NCI-H774 (cell line): Measurements from ENCODE around the gene BTBD10.
"Not testable (repeated sequence)": the region's sequence is repeated elsewhere in the genome, so short reads cannot be mapped to it uniquely, and the experiment has no call there.

Experiments used
- DNase-seq: peaks from one replicate; lab custom pipeline; 2025; lab: John Stamatoyannopoulos, UW

BTBD10 gene

GRCh38 chr11:13440100-13440855 is 22.7 kb downstream of the BTBD10 start:
- peak; percentile 51 for DNase-seq

GRCh38 chr11:13438291-13438690 is 24.7 kb downstream of the BTBD10 start:
- no peak for DNase-seq

DNA sequence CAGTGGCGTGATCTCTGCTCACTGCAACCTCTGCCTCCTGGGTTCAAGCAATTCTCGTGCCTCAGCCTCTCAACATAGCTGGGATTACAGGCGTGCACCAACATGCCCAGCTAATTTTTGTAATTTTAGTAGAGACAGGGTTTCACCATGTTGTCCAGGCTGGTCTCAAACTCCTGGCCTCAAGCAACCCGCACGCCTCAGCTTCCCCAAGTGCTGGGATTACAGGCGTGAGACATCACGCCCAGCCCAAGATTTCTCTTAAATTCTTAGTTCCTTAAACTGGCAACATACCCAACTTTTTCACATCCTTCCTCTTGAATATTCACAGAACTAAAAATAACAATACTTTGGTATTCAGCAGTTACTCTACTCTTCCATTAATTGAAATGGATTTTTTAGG is 26.2 kb downstream of the BTBD10 start:
- DNase-seq = not testable (repeated sequence)

DNA sequence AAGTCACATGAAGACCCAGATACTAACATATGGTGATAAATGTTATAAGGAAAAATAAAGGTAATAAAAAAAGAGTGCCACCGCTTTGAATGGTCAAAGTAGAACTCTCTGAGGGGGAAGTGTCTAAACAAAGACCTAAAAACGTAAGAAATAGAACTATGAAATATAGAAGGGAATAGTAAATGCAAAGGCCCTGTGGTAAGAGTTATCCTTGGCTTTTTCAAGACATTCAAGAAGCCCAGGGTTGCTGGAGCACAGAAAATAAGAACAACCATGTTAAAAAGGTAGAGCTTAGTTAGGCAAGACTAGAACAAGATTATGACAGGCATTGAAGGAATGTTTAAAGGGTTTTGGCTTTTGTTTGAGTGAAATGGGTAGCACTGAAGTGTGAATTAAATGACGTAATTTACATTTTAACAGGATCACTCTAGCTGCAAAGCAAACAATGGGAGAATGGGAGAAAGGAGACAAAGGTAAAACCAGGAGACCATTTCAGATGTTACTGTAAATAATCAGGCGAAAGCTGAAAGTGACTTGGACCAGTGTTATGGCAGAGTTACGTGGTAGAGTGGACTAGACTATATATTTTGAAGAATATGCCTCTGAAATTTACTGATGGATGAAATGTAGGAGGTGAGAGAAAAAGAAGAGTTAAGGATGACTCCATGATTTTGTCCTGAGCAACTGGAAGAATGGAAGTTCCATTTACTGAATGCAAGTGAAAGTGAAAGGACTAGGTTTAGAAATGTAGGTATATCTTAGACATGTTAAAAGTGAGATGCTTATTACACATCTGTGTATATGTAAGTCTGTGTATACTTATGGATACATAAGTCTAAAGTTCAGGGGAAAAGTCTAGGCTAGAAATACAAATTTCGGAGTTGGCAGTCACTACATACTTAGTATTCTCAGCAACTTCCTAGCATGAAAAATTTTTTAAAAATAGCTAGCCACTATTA is 28.5 kb downstream of the BTBD10 start:
- DNase-seq = peak; percentile 41

GRCh38 chr11:13433437-13433836 is 29.6 kb downstream of the BTBD10 start:
- DNase-seq = no peak

DNA sequence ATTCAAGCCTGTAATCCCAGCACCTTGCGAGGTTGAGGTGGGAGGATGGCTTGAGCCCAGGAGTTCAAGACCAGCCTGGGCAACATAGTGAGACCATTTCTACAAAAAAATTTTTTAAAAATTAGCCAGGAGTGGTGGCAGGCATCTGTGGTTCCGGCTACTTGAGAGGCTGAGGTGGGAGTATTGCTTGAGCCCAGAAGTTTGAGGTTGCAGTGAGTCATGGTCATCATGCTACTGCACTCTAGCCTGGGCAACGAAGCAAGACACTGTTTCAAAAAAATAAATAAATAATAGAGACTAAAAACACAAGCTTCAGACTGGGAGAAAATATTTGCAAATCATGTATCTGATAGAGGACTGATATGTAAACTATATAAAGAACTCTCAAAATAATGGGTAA is 33.2 kb downstream of the BTBD10 start:
- no peak for DNase-seq

- no peak for DNase-seq
Observed at GRCh38 chr11:13429288-13429687, 33.7 kb downstream of the BTBD10 start.

GRCh38 chr11:13427440-13427839 is 35.6 kb downstream of the BTBD10 start:
- DNase-seq = no peak

DNA sequence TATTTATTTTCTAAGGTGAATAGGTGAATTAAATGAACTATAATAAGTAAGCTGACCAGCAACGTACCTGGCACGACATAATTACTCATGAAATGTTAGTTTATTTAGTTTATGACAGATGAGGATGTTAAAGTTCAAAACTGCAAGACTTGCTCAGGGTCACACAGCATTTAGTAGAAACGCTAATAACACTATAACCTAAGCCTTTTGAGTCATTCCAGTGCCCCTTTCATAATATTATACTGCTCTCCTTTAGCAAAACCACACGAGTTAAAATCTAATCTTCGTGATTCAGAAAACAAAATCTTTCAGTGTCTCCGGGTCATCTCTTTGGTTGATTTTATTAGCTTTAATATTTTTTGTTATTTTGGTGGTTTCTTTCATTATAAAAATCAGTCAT is 39.6 kb downstream of the BTBD10 start:
- no peak for DNase-seq

GRCh38 chr11:13421561-13421960 is 41.5 kb downstream of the BTBD10 start:
- DNase-seq = no peak

DNA sequence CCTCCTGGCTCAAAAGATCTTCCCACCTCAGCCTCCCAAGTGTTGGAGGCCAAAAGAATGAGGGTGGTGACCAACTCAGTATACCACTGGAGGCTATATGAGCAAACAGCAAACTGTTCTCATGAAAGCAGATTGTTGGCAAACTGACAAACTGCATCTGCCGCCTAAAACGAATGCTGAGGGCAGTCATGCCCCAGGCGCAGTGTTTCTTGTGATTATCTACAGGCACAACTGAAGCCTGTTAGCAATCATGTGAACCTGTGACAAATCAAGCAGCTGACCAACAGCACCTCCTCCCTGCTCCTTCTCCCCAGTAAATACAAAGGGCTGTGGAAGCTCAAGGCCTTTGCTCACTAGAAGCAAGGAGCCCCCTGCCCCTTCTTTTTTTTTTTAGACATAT is 47.8 kb downstream of the BTBD10 start:
- DNase-seq = no peak

DNA sequence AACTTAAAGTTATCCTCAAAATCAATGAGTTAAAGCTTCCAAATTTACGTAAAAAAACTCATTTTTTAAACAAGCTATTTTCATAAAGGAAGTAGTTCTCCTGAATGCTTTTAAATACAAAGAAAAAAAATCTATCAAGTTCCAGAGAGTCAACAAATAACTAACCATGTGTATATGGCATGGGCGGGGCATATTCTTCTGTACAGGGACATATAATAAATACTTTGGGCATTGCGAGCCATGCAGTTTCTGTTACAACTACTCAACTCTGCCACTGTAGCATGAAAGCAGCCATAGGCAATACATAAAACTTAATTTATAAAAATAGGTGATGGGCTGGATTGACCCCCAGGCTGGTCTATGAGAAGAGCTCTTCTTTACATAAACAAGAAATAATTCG is 57.8 kb downstream of the BTBD10 start:
- no peak for DNase-seq

- not testable (repeated sequence) for DNase-seq
Observed at GRCh38 chr11:13398335-13398734, 64.7 kb downstream of the BTBD10 start.

DNA sequence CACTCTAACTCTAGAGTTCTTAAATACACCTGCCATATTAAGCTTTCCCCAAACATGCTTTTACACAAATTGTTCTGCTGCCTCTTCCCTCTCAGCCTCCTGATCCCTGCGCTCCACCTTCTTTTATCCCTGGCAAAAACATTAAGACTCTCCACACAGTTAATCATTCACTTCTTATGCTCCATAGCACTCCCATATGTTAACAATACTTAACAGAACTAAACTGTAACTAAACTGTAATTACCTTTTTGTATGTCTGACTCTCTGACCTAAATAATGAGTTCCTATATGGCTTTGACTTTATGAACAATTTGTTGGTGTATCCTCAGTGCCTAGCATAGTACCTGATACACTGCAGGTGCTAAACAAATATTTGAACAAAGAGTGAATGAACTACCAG is 71.8 kb downstream of the BTBD10 start:
- DNase-seq = no peak

DNA sequence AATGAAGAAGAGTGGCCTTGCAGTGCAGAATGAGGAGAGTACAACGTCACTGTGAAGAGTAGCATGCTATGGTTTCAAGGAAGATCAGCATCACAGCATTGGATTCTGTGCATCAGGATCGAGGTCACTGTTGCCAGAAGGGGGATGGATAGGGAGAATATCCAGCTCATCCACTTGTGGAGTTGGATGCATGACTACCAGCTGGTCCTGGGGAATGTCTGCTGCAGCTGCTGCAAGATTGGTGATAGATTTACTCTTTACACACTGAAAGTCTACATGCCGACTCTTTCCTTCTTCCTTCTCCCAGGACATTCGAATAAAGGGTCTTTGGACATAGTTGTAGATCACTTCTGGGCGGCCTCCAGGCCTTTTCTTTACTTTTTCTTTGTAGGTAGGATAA is 74.3 kb downstream of the BTBD10 start:
- no peak for DNase-seq

GRCh38 chr11:13386567-13386966 is 76.5 kb downstream of the BTBD10 start:
- DNase-seq = no peak

- no peak for DNase-seq
Observed at GRCh38 chr11:13384908-13385640, 77.9 kb downstream of the BTBD10 start.

DNA sequence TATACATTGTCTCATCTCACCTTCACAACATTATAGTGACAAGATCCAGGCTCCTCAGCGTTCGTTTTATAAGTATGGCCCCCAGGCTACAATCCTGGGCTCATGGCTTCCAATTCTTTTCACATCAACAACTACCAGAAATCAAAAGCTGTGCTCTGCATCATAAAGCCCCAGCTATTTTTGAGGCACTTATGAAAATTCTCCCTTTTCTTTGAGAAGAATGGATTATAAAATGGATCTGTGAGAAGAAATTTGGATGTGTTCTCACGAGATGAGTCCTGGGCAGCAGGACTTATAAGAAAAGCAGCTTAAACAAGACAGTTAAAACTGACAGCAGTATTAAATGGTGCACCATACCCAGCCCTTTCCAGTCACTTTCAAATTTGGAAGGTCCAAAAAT is 80.3 kb downstream of the BTBD10 start:
- no peak for DNase-seq

GRCh38 chr11:13380731-13381130 is 82.3 kb downstream of the BTBD10 start:
- DNase-seq = no peak

GRCh38 chr11:13378316-13378715 is 84.7 kb downstream of the BTBD10 start:
- no peak for DNase-seq

DNA sequence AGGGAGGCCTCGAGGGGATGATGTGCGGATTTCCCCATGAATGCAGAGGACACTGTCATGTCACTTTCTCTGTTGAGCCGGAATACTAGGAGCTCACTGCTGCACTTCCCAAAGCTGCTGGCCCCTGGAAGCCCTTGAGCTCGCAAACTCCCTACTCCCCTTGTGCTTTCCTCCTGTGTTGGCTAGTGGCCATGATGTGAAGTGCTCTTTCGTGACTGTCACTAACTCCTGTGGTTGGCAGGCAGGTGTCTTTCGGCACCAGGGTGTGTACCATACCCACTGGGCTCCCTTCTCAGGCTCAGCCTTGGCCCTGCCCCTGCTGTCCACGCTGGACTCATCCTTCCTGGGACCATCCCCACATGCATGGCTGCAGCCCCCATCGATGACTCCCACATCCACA is 86.2 kb downstream of the BTBD10 start:
- DNase-seq = no peak

DNA sequence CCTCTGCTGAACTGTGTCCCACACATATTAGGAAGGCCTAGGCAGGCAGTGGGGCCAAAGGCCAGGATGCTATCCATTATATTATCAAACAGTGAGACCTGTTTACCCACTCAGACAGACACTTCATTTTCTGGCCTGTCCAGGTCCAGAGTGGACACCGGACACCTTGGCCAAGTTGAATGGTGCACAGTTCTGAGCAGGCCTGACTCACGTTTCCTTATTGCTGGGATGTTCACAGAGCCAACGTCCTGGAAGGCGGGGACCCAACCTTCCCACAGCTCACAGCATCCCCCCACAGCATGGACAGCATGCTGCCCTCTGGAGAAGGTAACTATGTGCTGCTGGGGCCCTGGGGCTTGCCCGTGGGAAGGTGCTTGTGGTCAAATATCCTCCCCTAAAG is 86.6 kb downstream of the BTBD10 start:
- no peak for DNase-seq

GRCh38 chr11:13375798-13376197 is 87.2 kb downstream of the BTBD10 start:
- no peak for DNase-seq
